Measurements from ENCODE around the gene PTPRA. TPM values are rescaled to one million over a fixed set of nuclear protein-coding genes. Genes with fewer than 3 reads are reported as not detected.

Gene PTPRA
- total and polyA plus RNA-seq, 8 donors: 8.1 to 157 (median 21.8) TPM

DNA sequence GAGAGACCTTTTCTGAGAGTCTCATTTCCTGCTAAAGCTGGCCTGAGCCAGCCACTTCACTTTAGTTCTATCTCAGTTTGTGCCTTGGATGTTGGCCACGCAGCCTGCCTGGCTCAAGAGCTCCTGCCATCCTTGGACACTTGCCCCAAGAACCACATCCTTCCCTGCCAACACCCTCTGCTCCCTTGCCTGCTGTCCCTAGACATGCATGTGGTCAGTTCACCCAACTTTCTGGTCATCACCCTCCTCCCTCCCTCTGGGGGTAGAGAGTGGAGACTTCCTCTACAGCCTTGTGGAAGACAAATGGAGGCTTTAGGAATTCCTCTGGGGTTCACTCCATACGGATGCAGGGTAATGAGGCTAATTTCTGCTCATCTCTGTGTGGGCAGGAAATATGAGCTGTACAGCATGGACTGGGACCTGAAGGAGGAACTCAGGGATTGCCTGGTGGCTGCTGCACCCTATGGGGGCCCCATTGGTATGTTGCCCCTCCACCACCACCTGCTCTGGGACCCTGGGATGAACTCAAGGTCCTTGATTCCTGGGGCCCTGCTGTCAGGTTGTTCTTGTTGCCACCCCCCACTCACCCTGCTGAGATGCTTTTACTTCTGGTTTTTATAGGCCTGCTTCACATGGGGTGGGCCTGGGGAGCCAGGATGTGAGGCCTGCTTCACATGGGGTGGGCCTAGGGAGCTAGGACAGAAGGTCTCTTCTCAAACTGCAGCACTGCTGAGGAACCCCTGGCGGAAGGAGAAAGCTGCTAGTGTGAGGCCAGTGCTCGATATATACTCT lies 13.8 kb upstream of the PTPRA start:
- TF ChIP-seq EP300 (IDR thresholded peaks at IDR 0.05): peak; percentile 10
- no peak for TF ChIP-seq POLR2AphosphoS5 (IDR thresholded peaks at IDR 0.05)
- TF ChIP-seq POLR2A (IDR thresholded peaks at IDR 0.05): no peak
- no peaks in the 10 kb centered on the region for H3K27me3 ChIP-seq
- H3K27ac ChIP-seq: no peak overlapping the region
- H3K4me1 ChIP-seq: no peaks in the 10 kb centered on the region
- 80 to 94% (median 87%) methylated on average over 3 to 4 of the region's 4 CpGs for WGBS, 5 donors
- intact Hi-C loops (cut with DNase I; ENCODE audit: low total_unique reads): no loop called here
- H3K9me3 ChIP-seq: no peaks in the 10 kb centered on the region
- peaks cover 27 to 55% (median 44%) of the 10 kb centered on the region in 4 donors for H3K36me3 ChIP-seq
- no peak overlapping the region for H3K4me3 ChIP-seq
- no peak for DNase-seq

DNA sequence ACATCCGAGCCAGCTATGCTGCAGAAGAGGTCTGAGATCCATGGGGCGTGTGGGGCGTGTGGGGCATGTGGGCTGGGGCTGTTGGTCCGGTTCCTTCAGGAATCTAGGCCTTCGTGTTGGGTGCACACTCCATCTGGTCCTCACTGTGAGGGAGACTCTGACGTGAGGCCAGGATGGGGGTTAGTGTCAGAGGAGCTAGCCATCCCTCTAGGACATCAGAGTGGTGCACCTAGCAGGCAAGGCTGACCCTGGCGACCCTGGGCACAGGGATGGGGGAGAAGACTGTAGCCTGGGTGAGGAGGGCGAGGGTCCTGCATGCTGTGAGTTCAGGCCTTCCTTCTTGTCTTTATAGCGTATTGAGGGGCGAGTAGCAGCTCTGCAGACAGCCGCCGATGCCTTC lies 8.7 kb upstream of the PTPRA start:
- Histone ChIP-seq H3K4me1 (peaks cover 0 to 9% (median 0%) of the 10 kb centered on the region in 4 donors), H3K27ac (no peak overlapping the region), H3K27me3 (no peaks in the 10 kb centered on the region), H3K36me3 (peaks cover 37 to 74% (median 69%) of the 10 kb centered on the region in 4 donors), H3K9me3 (no peaks in the 10 kb centered on the region), H3K4me3 (no peak overlapping the region)
- no peak for DNase-seq
- intact Hi-C loops (cut with DNase I; ENCODE audit: low total_unique reads): no loop called here
- TF ChIP-seq, protein P1, sequence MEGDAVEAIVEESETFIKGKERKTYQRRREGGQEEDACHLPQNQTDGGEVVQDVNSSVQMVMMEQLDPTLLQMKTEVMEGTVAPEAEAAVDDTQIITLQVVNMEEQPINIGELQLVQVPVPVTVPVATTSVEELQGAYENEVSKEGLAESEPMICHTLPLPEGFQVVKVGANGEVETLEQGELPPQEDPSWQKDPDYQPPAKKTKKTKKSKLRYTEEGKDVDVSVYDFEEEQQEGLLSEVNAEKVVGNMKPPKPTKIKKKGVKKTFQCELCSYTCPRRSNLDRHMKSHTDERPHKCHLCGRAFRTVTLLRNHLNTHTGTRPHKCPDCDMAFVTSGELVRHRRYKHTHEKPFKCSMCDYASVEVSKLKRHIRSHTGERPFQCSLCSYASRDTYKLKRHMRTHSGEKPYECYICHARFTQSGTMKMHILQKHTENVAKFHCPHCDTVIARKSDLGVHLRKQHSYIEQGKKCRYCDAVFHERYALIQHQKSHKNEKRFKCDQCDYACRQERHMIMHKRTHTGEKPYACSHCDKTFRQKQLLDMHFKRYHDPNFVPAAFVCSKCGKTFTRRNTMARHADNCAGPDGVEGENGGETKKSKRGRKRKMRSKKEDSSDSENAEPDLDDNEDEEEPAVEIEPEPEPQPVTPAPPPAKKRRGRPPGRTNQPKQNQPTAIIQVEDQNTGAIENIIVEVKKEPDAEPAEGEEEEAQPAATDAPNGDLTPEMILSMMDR (IDR thresholded peaks at IDR 0.05): no peak
- no peak for TF ChIP-seq EP300 (IDR thresholded peaks at IDR 0.05)
- no peak for TF ChIP-seq POLR2AphosphoS5 (IDR thresholded peaks at IDR 0.05)
- TF ChIP-seq POLR2A (IDR thresholded peaks at IDR 0.05): no peak
- WGBS, 5 donors: 94 to 96% (median 95%) methylated on average over 11 to 12 of the region's 12 CpGs

DNA sequence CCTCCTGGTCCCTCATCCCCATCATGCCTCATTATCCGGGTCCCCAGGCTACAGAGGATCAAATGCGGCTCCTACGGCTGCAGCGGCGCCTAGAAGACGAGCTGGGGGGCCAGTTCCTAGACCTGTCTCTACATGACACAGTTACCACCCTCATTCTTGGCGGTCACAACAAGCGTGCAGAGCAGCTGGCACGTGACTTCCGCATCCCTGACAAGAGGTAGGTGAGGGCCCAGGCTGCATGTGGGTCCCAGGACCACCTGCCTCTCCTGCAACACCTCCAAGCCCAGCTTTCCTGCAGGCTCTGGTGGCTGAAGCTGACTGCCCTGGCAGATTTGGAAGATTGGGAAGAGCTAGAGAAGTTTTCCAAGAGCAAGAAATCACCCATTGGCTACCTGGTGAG lies 8.2 kb upstream of the PTPRA start:
- WGBS, 5 donors: 94 to 97% (median 96%) methylated on average over 10 of the region's 10 CpGs
- no peaks in the 10 kb centered on the region for H3K27me3 ChIP-seq
- TF ChIP-seq EP300 (IDR thresholded peaks at IDR 0.05): no peak
- TF ChIP-seq, protein P1 (IDR thresholded peaks at IDR 0.05): no peak
- TF ChIP-seq POLR2AphosphoS5 (IDR thresholded peaks at IDR 0.05): no peak
- TF ChIP-seq POLR2A (IDR thresholded peaks at IDR 0.05): no peak
- H3K9me3 ChIP-seq: no peaks in the 10 kb centered on the region
- H3K4me1 ChIP-seq: peaks cover 0 to 9% (median 1%) of the 10 kb centered on the region in 4 donors
- H3K36me3 ChIP-seq: peaks cover 37 to 72% (median 68%) of the 10 kb centered on the region in 4 donors
- intact Hi-C loops (cut with DNase I; ENCODE audit: low total_unique reads): no loop called here
- no peak overlapping the region for H3K27ac ChIP-seq
- H3K4me3 ChIP-seq: no peak overlapping the region
- DNase-seq: no peak

DNA sequence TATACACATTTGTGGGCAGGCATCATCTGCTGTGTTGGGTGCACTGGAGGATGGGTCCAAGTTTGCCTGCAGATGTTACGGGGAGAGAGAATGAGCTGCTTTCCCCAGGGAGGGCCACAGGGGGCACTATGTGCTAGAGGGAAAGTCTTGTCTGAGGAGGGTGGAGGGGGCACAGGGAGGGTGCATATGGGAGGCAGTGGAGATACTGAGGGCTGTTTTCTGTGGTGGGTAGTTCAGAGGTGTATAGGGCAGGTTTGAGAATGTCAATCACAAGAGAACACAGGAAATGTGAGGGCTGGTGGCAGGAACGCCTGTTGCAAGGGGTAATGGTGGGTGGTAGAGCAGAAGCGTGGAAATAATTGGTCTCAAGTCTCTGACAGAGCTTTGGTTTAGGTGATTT lies 7.7 kb upstream of the PTPRA start:
- 85 to 92% (median 91%) methylated on average over 3 of the region's 3 CpGs for WGBS, 5 donors
- Histone ChIP-seq H3K9me3 (no peaks in the 10 kb centered on the region), H3K4me3 (no peak overlapping the region), H3K36me3 (peaks cover 33 to 66% (median 64%) of the 10 kb centered on the region in 4 donors), H3K27ac (no peak overlapping the region), H3K4me1 (peaks cover 0 to 10% (median 4%) of the 10 kb centered on the region in 4 donors), H3K27me3 (no peaks in the 10 kb centered on the region)
- intact Hi-C loops (cut with DNase I; ENCODE audit: low total_unique reads): no loop called here
- TF ChIP-seq POLR2A (IDR thresholded peaks at IDR 0.05): no peak
- TF ChIP-seq, protein P1 (IDR thresholded peaks at IDR 0.05): no peak
- no peak for TF ChIP-seq POLR2AphosphoS5 (IDR thresholded peaks at IDR 0.05)
- TF ChIP-seq EP300 (IDR thresholded peaks at IDR 0.05): no peak
- peak in 1 of 2 donors; percentile 22 for DNase-seq

DNA sequence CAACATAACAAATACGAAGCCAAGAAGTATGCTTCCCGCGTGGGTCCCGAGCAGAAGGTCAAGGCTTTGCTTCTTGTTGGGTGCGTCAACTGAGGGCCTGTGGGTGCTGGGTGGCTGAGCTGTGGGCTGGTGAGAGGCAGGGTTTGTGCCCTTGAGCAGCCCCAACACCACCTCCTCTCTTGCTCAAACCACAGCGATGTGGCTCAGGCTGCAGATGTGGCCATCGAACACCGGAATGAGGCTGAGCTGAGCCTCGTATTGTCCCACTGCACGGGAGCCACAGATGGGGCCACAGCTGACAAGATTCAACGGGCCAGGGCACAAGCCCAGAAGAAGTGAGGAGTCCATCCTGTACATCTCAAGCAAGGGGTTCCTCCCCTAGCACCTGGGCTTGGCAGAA lies 7.0 kb upstream of the PTPRA start:
- H3K4me1 ChIP-seq: peaks cover 0 to 16% (median 10%) of the 10 kb centered on the region in 4 donors
- TF ChIP-seq POLR2AphosphoS5 (IDR thresholded peaks at IDR 0.05) (no peak), EP300 (IDR thresholded peaks at IDR 0.05) (no peak), POLR2A (IDR thresholded peaks at IDR 0.05) (no peak)
- TF ChIP-seq, protein P1 (IDR thresholded peaks at IDR 0.05): no peak
- no peak overlapping the region for H3K4me3 ChIP-seq
- DNase-seq: no peak
- intact Hi-C loops (cut with DNase I; ENCODE audit: low total_unique reads): no loop called here
- H3K27ac ChIP-seq: no peak overlapping the region
- 84 to 95% (median 89%) methylated on average over 10 to 11 of the region's 11 CpGs for WGBS, 5 donors
- no peaks in the 10 kb centered on the region for H3K9me3 ChIP-seq
- H3K36me3 ChIP-seq: peaks cover 27 to 60% (median 58%) of the 10 kb centered on the region in 4 donors
- H3K27me3 ChIP-seq: no peaks in the 10 kb centered on the region

All from stomach (tissue), 9 donors.